Occipital lobe (tissue), 2 donors: ENCODE data around the gene NUP93. TPM values are rescaled to one million over a fixed set of nuclear protein-coding genes. Genes with fewer than 3 reads are reported as not detected.

Source experiments
- DNase-seq: peaks from one replicate; lab custom pipeline; 2025; lab: John Stamatoyannopoulos, UW
- total RNA-seq: library from RNA; depleted of rRNA; stranded (reverse); fragments of >200 nt; gene quantifications from one replicate; pipeline ENCODE4 v1.2.3, GENCODE V29; 2014

Gene NUP93
- 207 TPM for total RNA-seq

GRCh38 chr16:56729735-56730662 lies at the start of gene NUP93:
TSS of gene NUP93 (plus strand) at chr16:56730129. CDS start at chr16:56748248, 18,119 bp downstream.
- DNase-seq = peak; percentile 91

- peak; percentile 89 for DNase-seq
Measured at GRCh38 chr16:56681939-56682702, 47.8 kb upstream of the NUP93 start, which contains the start of gene MT1X. TSS of gene MT1X (plus strand) at chr16:56682470. CDS start at chr16:56682541, 71 bp downstream.

- DNase-seq = no peak
Measured at GRCh38 chr16:56682703-56683397, 47.1 kb upstream of the NUP93 start.

- no peak for DNase-seq
Measured at GRCh38 chr16:56683424-56684172, 46.3 kb upstream of the NUP93 start.

- no peak for DNase-seq
Measured at GRCh38 chr16:56684256-56684925, 45.5 kb upstream of the NUP93 start.

GRCh38 chr16:56684926-56685590 lies 44.9 kb upstream of the NUP93 start:
- DNase-seq = no peak

- DNase-seq = no peak
Measured at GRCh38 chr16:56686758-56687157, 43.2 kb upstream of the NUP93 start.

GRCh38 chr16:56688762-56689161 lies 41.2 kb upstream of the NUP93 start:
- no peak for DNase-seq

GRCh38 chr16:56689171-56689570 lies 40.8 kb upstream of the NUP93 start:
- DNase-seq = no peak

GRCh38 chr16:56690420-56691122 lies 39.4 kb upstream of the NUP93 start:
- no peak for DNase-seq

GRCh38 chr16:56691885-56692284 lies 38.0 kb upstream of the NUP93 start:
- DNase-seq = no peak

- DNase-seq = no peak
Measured at GRCh38 chr16:56695246-56695645, 34.7 kb upstream of the NUP93 start.

GRCh38 chr16:56697456-56698155 lies 32.3 kb upstream of the NUP93 start:
- no peak for DNase-seq

GRCh38 chr16:56700195-56700594 lies 29.7 kb upstream of the NUP93 start:
- no peak for DNase-seq

- DNase-seq = no peak
Measured at GRCh38 chr16:56700631-56701030, 29.3 kb upstream of the NUP93 start.

- no peak for DNase-seq
Measured at GRCh38 chr16:56701534-56701933, 28.4 kb upstream of the NUP93 start.

- no peak for DNase-seq
Measured at GRCh38 chr16:56702836-56703235, 27.1 kb upstream of the NUP93 start.
